Endothelial cell of umbilical vein (primary cell): ENCODE results near the gene TTI1. TPM values are rescaled to one million over a fixed set of nuclear protein-coding genes. Genes with fewer than 3 reads are reported as not detected.

Experiments
- BruUV-seq: library from RNA; stranded (reverse); fragments of 400-500 nt; replicated peaks from 2 replicates; lab custom pipeline; 2021; lab: Mats Ljungman, UMichigan
- CTCF ChIA-PET: fragments of 300-600, 350-600 bp; sonication (Branson Sonifier 250); formaldehyde crosslinking; loops from one replicate; lab custom pipeline; 2021; ENCODE audit warnings: antibody characterized with exemption, inconsistent platforms; lab: Charles Lee
- POLR2A ChIA-PET: fragments of 300-600, 350-600 bp; sonication (Branson Sonifier 250); formaldehyde crosslinking; loops from one replicate; lab custom pipeline; 2021; ENCODE audit warnings: antibody characterized with exemption, inconsistent platforms; lab: Charles Lee
- DNase-seq: peaks from one replicate; pipeline ENCODE4 v3.0.0-alpha.2; 2011; ENCODE audit warnings: low read depth, low spot score
- FAIRE-seq: peaks from 2 replicates; lab custom pipeline; 2011; peaks lifted over from hg19 to GRCh38; lab: Jason Lieb, UNC
- H2AFZ ChIP-seq: 2 replicates; pipeline ENCODE4 v1.6.0; 2012; ENCODE audit warnings: low read depth, low read length, control low read depth, inconsistent platforms
- H3K27ac ChIP-seq: 2 replicates; pipeline ENCODE4 v1.5.1; 2011; ENCODE audit warnings: low read depth, mild to moderate bottlenecking, control low read depth, low read length, moderate library complexity; ENCODE audit not compliant: insufficient read depth
- H3K27me3 ChIP-seq, 2 experiments: 2 replicates each; pipeline versions ENCODE4 v1.6.0 to v1.6.1; 2011; ENCODE audit warnings: low read length in 2 of 2, mixed read lengths in 1 of 2; ENCODE audit not compliant: control insufficient read depth in 2 of 2, insufficient read depth in 2 of 2
- H3K36me3 ChIP-seq, 2 experiments: 2 replicates in 1 of 2; 3 replicates in 1 of 2; pipeline ENCODE4 v1.5.1; 2011; ENCODE audit warnings: low read length in 2 of 2, mild to moderate bottlenecking in 1 of 2, moderate library complexity in 1 of 2; ENCODE audit not compliant: control insufficient read depth in 2 of 2, insufficient read depth in 2 of 2; ENCODE audit errors: extremely low read depth in 1 of 2
- H3K4me1 ChIP-seq: 3 replicates; pipeline ENCODE4 v1.5.1; 2011; ENCODE audit warnings: mild to moderate bottlenecking, low read length; ENCODE audit not compliant: control insufficient read depth, insufficient read depth; ENCODE audit errors: extremely low read depth
- H3K4me2 ChIP-seq: 2 replicates; pipeline ENCODE4 v1.6.1; 2011; ENCODE audit warnings: low read length, control low read depth, mixed read lengths; ENCODE audit not compliant: insufficient read depth
- H3K4me3 ChIP-seq, 3 experiments: fragments of 200-600 bp in 1 of 3; sonication (generic), shearing (Covaris generic) in 1 of 3; replicated peaks in 1 of 3; 2 replicates each; pipeline ENCODE4 v1.5.1; 2011 to 2016; ENCODE audit warnings: control low read depth in 3 of 3, low read length in 3 of 3, mild to moderate bottlenecking in 2 of 3, inconsistent platforms in 1 of 3, low read depth in 1 of 3, moderate library complexity in 1 of 3; ENCODE audit not compliant: insufficient read depth in 1 of 3
- H3K79me2 ChIP-seq: 2 replicates; pipeline ENCODE4 v1.6.0; 2012; ENCODE audit warnings: low read length, inconsistent platforms; ENCODE audit not compliant: control insufficient read depth, insufficient read depth
- H3K9ac ChIP-seq: replicated peaks from 2 replicates; pipeline ENCODE3; 2011; ENCODE audit warnings: low read length, control low read depth; ENCODE audit not compliant: insufficient read depth; ENCODE audit errors: extremely low read depth
- H3K9me1 ChIP-seq: replicated peaks from 3 replicates; pipeline ENCODE4 v1.6.0; 2011; ENCODE audit warnings: mild to moderate bottlenecking, low read length; ENCODE audit not compliant: control insufficient read depth, insufficient read depth; ENCODE audit errors: extremely low read depth
- H3K9me3 ChIP-seq: replicated peaks from 2 replicates; pipeline ENCODE4 v1.5.1; 2012; ENCODE audit warnings: low read length, inconsistent platforms; ENCODE audit not compliant: control insufficient read depth, insufficient read depth
- H4K20me1 ChIP-seq: replicated peaks from 2 replicates; pipeline ENCODE3; 2011; ENCODE audit warnings: mild to moderate bottlenecking, low read length; ENCODE audit not compliant: control insufficient read depth, insufficient read depth; ENCODE audit errors: extremely low read depth
- EZH2 ChIP-seq: IDR thresholded peaks from 2 replicates; pipeline ENCODE4 v1.6.1; 2012; ENCODE audit warnings: borderline replicate concordance, low read depth, mild to moderate bottlenecking, moderate library complexity, low read length, inconsistent platforms; ENCODE audit not compliant: severe bottlenecking
- FOS ChIP-seq: IDR thresholded peaks from 2 replicates; pipeline ENCODE4 v1.6.1; 2011; ENCODE audit warnings: mild to moderate bottlenecking, low read length, moderate library complexity, borderline replicate concordance; ENCODE audit not compliant: insufficient read depth
- GATA2 ChIP-seq: IDR thresholded peaks from 2 replicates; pipeline ENCODE4 v1.7.0; 2011; ENCODE audit warnings: low read depth, mild to moderate bottlenecking, moderate library complexity, mixed read lengths, low read length; ENCODE audit not compliant: insufficient read length, insufficient read depth
- JUN ChIP-seq: IDR thresholded peaks from 2 replicates; pipeline ENCODE4 v1.6.1; 2011; ENCODE audit warnings: borderline replicate concordance, low read depth; ENCODE audit not compliant: insufficient read length, insufficient read depth
- MAX ChIP-seq: IDR thresholded peaks from 2 replicates; pipeline ENCODE4 v1.6.1; 2011; ENCODE audit not compliant: insufficient read depth, insufficient read length
- MYC ChIP-seq: IDR thresholded peaks from one replicate; pipeline ENCODE4 v1.6.1; 2011; ENCODE audit warnings: mild to moderate bottlenecking, low read depth, low read length
- POLR2A ChIP-seq: IDR thresholded peaks from 2 replicates; pipeline ENCODE4 v1.6.1; 2012; ENCODE audit warnings: low read depth, mild to moderate bottlenecking, control low read depth, low read length
- POLR2AphosphoS5 ChIP-seq: IDR thresholded peaks from 2 replicates; pipeline ENCODE4 v1.6.1; 2012; ENCODE audit warnings: low read depth, mild to moderate bottlenecking, control low read depth, low read length, moderate library complexity; ENCODE audit not compliant: insufficient read depth
- dilution Hi-C: fragments of 300-500 bp; cut with MboI; formaldehyde crosslinking; loops from one replicate; pipeline ENCODE4 v1.15.0; 2019; ENCODE audit warnings: low sequenced_read_pairs; ENCODE audit not compliant: extremely low pct_ligation_motif_present
- intact Hi-C: fragments of 100-400 bp; cut with micrococcal nuclease; formaldehyde crosslinking; loops from one replicate; pipeline ENCODE4 v1.10.0; 2022
- polyA plus RNA-seq, 4 experiments: library from polyadenylated mRNA; depleted of rRNA in 3 of 4; stranded (reverse) in 3 of 4; unstranded in 1 of 4; fragments of >200 nt; gene quantifications; 2 replicates each; pipeline versions ENCODE4 v1.2.1 to v1.2.3, GENCODE V29; 2011 to 2012; ENCODE audit warnings: missing spikeins in 1 of 4
- total RNA-seq: library from RNA; stranded (reverse); gene quantifications from 2 replicates; pipeline ENCODE4 v1.2.3, GENCODE V29; 2021
- TF ChIP-seq, protein P1 (sequence below), 2 donors: IDR thresholded peaks; 1 replicate in 1 of 2; 2 replicates in 1 of 2; pipeline ENCODE4 v1.5.1; 2011; ENCODE audit warnings: low read length in 2 of 2, mild to moderate bottlenecking in 2 of 2, moderate library complexity in 2 of 2, control low read depth in 1 of 2, inconsistent platforms in 1 of 2, low read depth in 1 of 2; ENCODE audit not compliant: insufficient read depth in 1 of 2; ENCODE audit errors: extremely low read depth in 1 of 2

TTI1 gene
- total and polyA plus RNA-seq, 2 donors (not counting 3 experiments of a cell fraction or from before 2014, with no cell fraction given): 13.2 to 23.2 TPM

- Histone ChIP-seq H3K9ac (no peak overlapping the region), H3K9me1 (no peaks in the 10 kb centered on the region), H3K79me2 (peaks cover 8% of the 10 kb centered on the region), H2AFZ (no peak overlapping the region), H3K4me3 (no peak overlapping the region), H3K4me1 (peaks cover 21% of the 10 kb centered on the region), H4K20me1 (peaks cover 2% of the 10 kb centered on the region), H3K36me3 (peaks cover 2 to 5% of the 10 kb centered on the region in 2 experiments), H3K9me3 (no peaks in the 10 kb centered on the region), H3K27ac (no peak overlapping the region), H3K4me2 (no peak overlapping the region), H3K27me3 (no peaks in the 10 kb centered on the region)
- POLR2A ChIA-PET: no interaction called here
- DNase-seq (no peak), FAIRE-seq (no peak)
- BruUV-seq: no TSS peak
- dilution Hi-C loops: no loop called here
- TF ChIP-seq EZH2 (no peak), GATA2 (no peak), MAX (no peak)
- TF ChIP-seq, protein P1, sequence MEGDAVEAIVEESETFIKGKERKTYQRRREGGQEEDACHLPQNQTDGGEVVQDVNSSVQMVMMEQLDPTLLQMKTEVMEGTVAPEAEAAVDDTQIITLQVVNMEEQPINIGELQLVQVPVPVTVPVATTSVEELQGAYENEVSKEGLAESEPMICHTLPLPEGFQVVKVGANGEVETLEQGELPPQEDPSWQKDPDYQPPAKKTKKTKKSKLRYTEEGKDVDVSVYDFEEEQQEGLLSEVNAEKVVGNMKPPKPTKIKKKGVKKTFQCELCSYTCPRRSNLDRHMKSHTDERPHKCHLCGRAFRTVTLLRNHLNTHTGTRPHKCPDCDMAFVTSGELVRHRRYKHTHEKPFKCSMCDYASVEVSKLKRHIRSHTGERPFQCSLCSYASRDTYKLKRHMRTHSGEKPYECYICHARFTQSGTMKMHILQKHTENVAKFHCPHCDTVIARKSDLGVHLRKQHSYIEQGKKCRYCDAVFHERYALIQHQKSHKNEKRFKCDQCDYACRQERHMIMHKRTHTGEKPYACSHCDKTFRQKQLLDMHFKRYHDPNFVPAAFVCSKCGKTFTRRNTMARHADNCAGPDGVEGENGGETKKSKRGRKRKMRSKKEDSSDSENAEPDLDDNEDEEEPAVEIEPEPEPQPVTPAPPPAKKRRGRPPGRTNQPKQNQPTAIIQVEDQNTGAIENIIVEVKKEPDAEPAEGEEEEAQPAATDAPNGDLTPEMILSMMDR (IDR thresholded peaks at IDR 0.05; ENCODE audit: extremely low read depth in 1 of 2, insufficient read depth in 1 of 2, low read depth in 1 of 2, low read length in 2 of 2): no peak
- CTCF ChIA-PET: no interaction called here
- intact Hi-C loops: no loop called here
These were observed 28.8 kb downstream of the TTI1 start for GRCh38 chr20:38004416-38004815.

DNA sequence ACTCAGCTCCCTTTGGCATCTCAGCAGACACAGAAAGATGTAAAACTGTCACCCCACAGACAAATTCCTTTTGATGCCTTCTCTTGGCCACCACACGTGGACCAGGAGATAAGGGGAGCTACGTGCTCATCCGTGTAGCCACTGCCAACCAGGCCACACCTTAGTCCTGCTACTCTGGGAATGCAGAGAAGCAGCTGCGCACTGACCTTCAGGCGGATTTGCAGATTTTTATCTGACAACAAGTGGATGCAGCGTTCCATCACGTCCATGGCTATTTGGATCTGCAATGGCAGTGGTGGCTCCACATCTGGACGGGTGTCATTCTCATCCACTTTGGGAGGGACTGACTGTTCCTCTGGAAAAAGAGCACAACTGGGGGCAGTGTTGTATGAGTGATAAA, 30.8 kb downstream of the TTI1 start:
- peaks cover 2% of the 10 kb centered on the region for H4K20me1 ChIP-seq

More for the DNA sequence above, 30.8 kb downstream of the TTI1 start:
- no TSS peak for BruUV-seq
- dilution Hi-C loops (no loop called here), intact Hi-C loops (no loop called here)
- Histone ChIP-seq H3K27me3 (no peaks in the 10 kb centered on the region), H3K79me2 (peaks cover 2% of the 10 kb centered on the region), H3K4me3 (no peak overlapping the region), H3K4me2 (no peak overlapping the region), H3K9me3 (no peaks in the 10 kb centered on the region), H3K9me1 (no peaks in the 10 kb centered on the region), H3K36me3 (peaks cover 7 to 15% of the 10 kb centered on the region in 2 experiments), H3K9ac (no peak overlapping the region), H2AFZ (peak overlapping the region; percentile 2), H3K27ac (no peak overlapping the region), H3K4me1 (peaks cover 21% of the 10 kb centered on the region)
- no peak for DNase-seq
- no peak for FAIRE-seq
- ChIA-PET CTCF (interaction anchor here (0.8 to 2.5 kb wide), 3 partner anchors 11 to 55 kb away, joined by 3 to 17 read pairs (median 3); no protein-coding TSS in a partner anchor), POLR2A (no interaction called here)
- TF ChIP-seq FOS (no peak), JUN (no peak), MYC (no peak), POLR2A (no peak), MAX (no peak), POLR2AphosphoS5 (no peak), GATA2 (no peak), EZH2 (no peak)
- TF ChIP-seq, protein P1 (IDR thresholded peaks at IDR 0.05; ENCODE audit: extremely low read depth in 1 of 2, insufficient read depth in 1 of 2, low read depth in 1 of 2, low read length in 2 of 2): no peak
